Activated CD8-positive, alpha-beta memory T cell treated with anti-CD3 and anti-CD28 coated beads for 24 hours (primary cell): ENCODE measurements around the gene DNASE1L3.

ENCODE experiments used
- DNase-seq: peaks from one replicate; pipeline ENCODE4 v3.0.0-alpha.2; 2020

DNASE1L3 gene

GRCh38 chr3:58200121-58200709 lies 10.6 kb downstream of the DNASE1L3 start:
- DNase-seq: no peak

- no peak for DNase-seq
These were observed 12.0 kb downstream of the DNASE1L3 start for GRCh38 chr3:58198804-58199203.

- DNase-seq: no peak
These were observed 12.4 kb downstream of the DNASE1L3 start for GRCh38 chr3:58198362-58198761.

GRCh38 chr3:58197588-58197987 lies 13.2 kb downstream of the DNASE1L3 start:
- no peak for DNase-seq

GRCh38 chr3:58193682-58194407 lies 16.9 kb downstream of the DNASE1L3 start:
- DNase-seq: no peak

- no peak for DNase-seq
These were observed 18.7 kb downstream of the DNASE1L3 start for GRCh38 chr3:58192069-58192468.

- DNase-seq: no peak
These were observed 19.3 kb downstream of the DNASE1L3 start for GRCh38 chr3:58191361-58191991.

- no peak for DNase-seq
These were observed 19.9 kb downstream of the DNASE1L3 start for GRCh38 chr3:58190882-58191281.

- no peak for DNase-seq
These were observed 20.5 kb downstream of the DNASE1L3 start for GRCh38 chr3:58190291-58190690.

GRCh38 chr3:58189691-58190090 lies 21.1 kb downstream of the DNASE1L3 start:
- DNase-seq: no peak

GRCh38 chr3:58188921-58189451 lies 21.8 kb downstream of the DNASE1L3 start:
- DNase-seq: no peak

- DNase-seq: no peak
These were observed 22.6 kb downstream of the DNASE1L3 start for GRCh38 chr3:58188173-58188564.

GRCh38 chr3:58184982-58185360 lies 25.8 kb downstream of the DNASE1L3 start:
- no peak for DNase-seq

- no peak for DNase-seq
These were observed 26.3 kb downstream of the DNASE1L3 start for GRCh38 chr3:58184309-58184981.

- DNase-seq: no peak
These were observed 26.9 kb downstream of the DNASE1L3 start for GRCh38 chr3:58183891-58184290.

- DNase-seq: no peak
These were observed 27.6 kb downstream of the DNASE1L3 start for GRCh38 chr3:58183221-58183620.

GRCh38 chr3:58180940-58181587 lies 29.7 kb downstream of the DNASE1L3 start:
- DNase-seq: no peak

- DNase-seq: no peak
These were observed 30.5 kb downstream of the DNASE1L3 start for GRCh38 chr3:58180099-58180880.

GRCh38 chr3:58179235-58180098 lies 31.3 kb downstream of the DNASE1L3 start:
- no peak for DNase-seq

- no peak for DNase-seq
These were observed 32.1 kb downstream of the DNASE1L3 start for GRCh38 chr3:58178528-58179234.
